ENCODE results near the gene ATP1A3. TPM values are rescaled to one million over a fixed set of nuclear protein-coding genes. Genes with fewer than 3 reads are reported as not detected.

The ATP1A3 gene
- total RNA-seq, 1 donor from 2014 or later = not detected

- TF ChIP-seq CTCF (IDR thresholded peaks at IDR 0.05; ENCODE audit: unreplicated experiment) = no peak
Observed at GRCh38 chr19:41991025-41991424, 3.0 kb downstream of the ATP1A3 start.

GRCh38 chr19:41990615-41991014 lies 3.4 kb downstream of the ATP1A3 start:
- H3K27me3 Mint-ChIP-seq (ENCODE audit: low read depth) = peaks cover 42% of the 10 kb centered on the region
- DNase-seq (ENCODE audit: low spot score in 2 of 2, unreplicated experiment in 2 of 2) = no peak
- peaks cover 3% of the 10 kb centered on the region for H3K4me1 Mint-ChIP-seq
- TF ChIP-seq CTCF (IDR thresholded peaks at IDR 0.05; ENCODE audit: unreplicated experiment) = no peak
- no peak overlapping the region for H3K27ac Mint-ChIP-seq
- no peaks in the 10 kb centered on the region for H3K36me3 Mint-ChIP-seq
- no peak overlapping the region for H3K4me3 Mint-ChIP-seq
- no peaks in the 10 kb centered on the region for H3K9me3 Mint-ChIP-seq

More at GRCh38 chr19:41991025-41991424, 3.0 kb downstream of the ATP1A3 start:
- no peaks in the 10 kb centered on the region for H3K9me3 Mint-ChIP-seq
- H3K4me3 Mint-ChIP-seq = no peak overlapping the region
- H3K4me1 Mint-ChIP-seq = peaks cover 3% of the 10 kb centered on the region
- no peak for DNase-seq (ENCODE audit: low spot score in 2 of 2, unreplicated experiment in 2 of 2)
- H3K36me3 Mint-ChIP-seq = no peaks in the 10 kb centered on the region
- no peak overlapping the region for H3K27ac Mint-ChIP-seq
- H3K27me3 Mint-ChIP-seq (ENCODE audit: low read depth) = peaks cover 46% of the 10 kb centered on the region

GRCh38 chr19:41990028-41990427 lies 4.0 kb downstream of the ATP1A3 start:
- Mint-ChIP-seq H3K36me3 (no peaks in the 10 kb centered on the region), H3K4me1 (peaks cover 3% of the 10 kb centered on the region), H3K27ac (no peak overlapping the region), H3K9me3 (no peaks in the 10 kb centered on the region), H3K4me3 (no peak overlapping the region), H3K27me3 (ENCODE audit: low read depth) (peaks cover 40% of the 10 kb centered on the region)
- no peak for TF ChIP-seq CTCF (IDR thresholded peaks at IDR 0.05; ENCODE audit: unreplicated experiment)
- no peak for DNase-seq (ENCODE audit: low spot score in 2 of 2, unreplicated experiment in 2 of 2)

GRCh38 chr19:41988947-41989346 lies 5.1 kb downstream of the ATP1A3 start:
- Mint-ChIP-seq H3K27ac (no peak overlapping the region), H3K4me3 (no peak overlapping the region), H3K4me1 (peaks cover 3% of the 10 kb centered on the region)

GRCh38 chr19:41987141-41987860 lies 6.7 kb downstream of the ATP1A3 start:
- Mint-ChIP-seq H3K36me3 (no peaks in the 10 kb centered on the region), H3K4me1 (no peaks in the 10 kb centered on the region), H3K4me3 (no peak overlapping the region), H3K27me3 (ENCODE audit: low read depth) (peaks cover 23% of the 10 kb centered on the region), H3K27ac (no peak overlapping the region), H3K9me3 (no peaks in the 10 kb centered on the region)
- no peak for TF ChIP-seq CTCF (IDR thresholded peaks at IDR 0.05; ENCODE audit: unreplicated experiment)
- DNase-seq (ENCODE audit: low spot score in 2 of 2, unreplicated experiment in 2 of 2) = no peak

More at GRCh38 chr19:41988947-41989346, 5.1 kb downstream of the ATP1A3 start:
- H3K36me3 Mint-ChIP-seq = no peaks in the 10 kb centered on the region
- H3K9me3 Mint-ChIP-seq = no peaks in the 10 kb centered on the region
- no peak for DNase-seq (ENCODE audit: low spot score in 2 of 2, unreplicated experiment in 2 of 2)
- H3K27me3 Mint-ChIP-seq (ENCODE audit: low read depth) = peaks cover 33% of the 10 kb centered on the region
- no peak for TF ChIP-seq CTCF (IDR thresholded peaks at IDR 0.05; ENCODE audit: unreplicated experiment)

Data from mesothelial cell of epicardium (in vitro differentiated cells).